Prostate gland (tissue), 2 donors: ENCODE results near the gene CREB3L2. TPM values are rescaled to one million over a fixed set of nuclear protein-coding genes. Genes with fewer than 3 reads are reported as not detected.
"Not testable (repeated sequence)": the region's sequence is repeated elsewhere in the genome, so short reads cannot be mapped to it uniquely, and the experiment has no call there.

Experiments
- DNase-seq: peaks from one replicate; pipeline ENCODE4 v3.0.0-alpha.2; 2019; ENCODE audit warnings: low spot score
- H3K27ac ChIP-seq, 2 donors: fragments of 200-600 bp; sonication (generic); 2 replicates each; pipeline ENCODE4 v1.5.1; 2017 to 2019
- H3K27me3 ChIP-seq: fragments of 200-600 bp; sonication (generic); replicated peaks from 2 replicates; pipeline ENCODE4 v1.5.1; 2019; ENCODE audit not compliant: insufficient read depth
- H3K36me3 ChIP-seq, 2 donors: fragments of 200-600 bp; sonication (generic); 1 replicate in 1 of 2; 2 replicates in 1 of 2; pipeline versions ENCODE4 v1.5.1 to v1.8.1; 2017 to 2019
- H3K4me1 ChIP-seq: fragments of 200-600 bp; sonication (generic); replicated peaks from 2 replicates; pipeline ENCODE4 v1.5.1; 2019
- H3K4me3 ChIP-seq, 2 donors: fragments of 200-600 bp; sonication (generic); 2 replicates each; pipeline ENCODE4 v1.5.1; 2017 to 2019
- H3K9me3 ChIP-seq: fragments of 200-600 bp; sonication (generic); 2 replicates; pipeline ENCODE4 v1.5.1; 2017
- CTCF ChIP-seq, 4 experiments: fragments of 200-600 bp in 2 of 4; fragments of 450-650 bp in 2 of 4; sonication (generic) in 2 of 4; IDR thresholded peaks; 1 replicate in 3 of 4; 2 replicates in 1 of 4; pipeline ENCODE4 v1.5.1; 2016 to 2019; ENCODE audit warnings: antibody characterized with exemption in 4 of 4, mild to moderate bottlenecking in 2 of 4, moderate library complexity in 2 of 4
- POLR2A ChIP-seq: fragments of 450-650 bp; IDR thresholded peaks from one replicate; pipeline ENCODE4 v1.6.1; 2016; ENCODE audit warnings: antibody characterized with exemption, mild to moderate bottlenecking
- POLR2AphosphoS5 ChIP-seq: sonication (generic); formaldehyde crosslinking; IDR thresholded peaks from one replicate; pipeline ENCODE4 v1.6.1; 2017; ENCODE audit warnings: antibody characterized with exemption
- WGBS: methylation state at CpG from one replicate; pipeline ENCODE4 v1.1.5; 2018; 5-methylcytosine and 5-hydroxymethylcytosine counted together
- intact Hi-C: fragments of 100-400 bp; cut with DNase I; formaldehyde crosslinking; loops from one replicate; pipeline ENCODE4 v1.14.2; 2022
- total RNA-seq, 2 donors: library from RNA; depleted of rRNA; stranded (reverse); fragments of >200 nt; gene quantifications; one replicate each; pipeline ENCODE4 v1.1.0, GENCODE V29; 2016

The CREB3L2 gene
- total RNA-seq, 2 donors from 2014 or later = 34.1 to 42.0 TPM

- intact Hi-C loops = no loop called here
- Histone ChIP-seq H3K27ac (no peak overlapping the region), H3K4me1 (peaks cover 6% of the 10 kb centered on the region)
These were observed 70.1 kb downstream of the CREB3L2 start for GRCh38 chr7:137931823-137932222.

GRCh38 chr7:137930581-137930980 lies 71.3 kb downstream of the CREB3L2 start:
- no peak for TF ChIP-seq POLR2A
- no peak for TF ChIP-seq CTCF (IDR thresholded peaks at IDR 0.05)
- TF ChIP-seq POLR2AphosphoS5 = no peak
- H3K4me1 ChIP-seq = peaks cover 6% of the 10 kb centered on the region
- no peak overlapping the region for H3K4me3 ChIP-seq
- intact Hi-C loops = no loop called here
- H3K27me3 ChIP-seq = no peaks in the 10 kb centered on the region
- H3K27ac ChIP-seq = no peak overlapping the region
- no peaks in the 10 kb centered on the region for H3K36me3 ChIP-seq
- no peaks in the 10 kb centered on the region for H3K9me3 ChIP-seq
- WGBS = 75% methylated on average over 2 of the region's 2 CpGs
- no peak for DNase-seq

More at GRCh38 chr7:137931823-137932222, 70.1 kb downstream of the CREB3L2 start:
- no peak for DNase-seq
- TF ChIP-seq CTCF (IDR thresholded peaks at IDR 0.05) (no peak), POLR2AphosphoS5 (no peak), POLR2A (no peak)
- no peak overlapping the region for H3K4me3 ChIP-seq
- WGBS = 51% methylated on average over 2 of the region's 2 CpGs
- no peaks in the 10 kb centered on the region for H3K36me3 ChIP-seq
- H3K27me3 ChIP-seq = no peaks in the 10 kb centered on the region
- no peaks in the 10 kb centered on the region for H3K9me3 ChIP-seq

- Histone ChIP-seq H3K4me3 (no peak overlapping the region), H3K36me3 (no peaks in the 10 kb centered on the region), H3K4me1 (peaks cover 5% of the 10 kb centered on the region), H3K27ac (no peak overlapping the region), H3K9me3 (no peaks in the 10 kb centered on the region), H3K27me3 (no peaks in the 10 kb centered on the region)
- no peak for DNase-seq
- 98% methylated on average over 5 of the region's 5 CpGs for WGBS
- intact Hi-C loops = no loop called here
- no peak for TF ChIP-seq CTCF (IDR thresholded peaks at IDR 0.05)
- no peak for TF ChIP-seq POLR2AphosphoS5
- TF ChIP-seq POLR2A = no peak
These were observed 73.3 kb downstream of the CREB3L2 start for GRCh38 chr7:137928626-137929025.

- TF ChIP-seq POLR2AphosphoS5 (no peak), CTCF (IDR thresholded peaks at IDR 0.05) (no peak), POLR2A (no peak)
- intact Hi-C loops = no loop called here
- H3K27me3 ChIP-seq = no peaks in the 10 kb centered on the region
- no peaks in the 10 kb centered on the region for H3K9me3 ChIP-seq
- DNase-seq = no peak
- H3K27ac ChIP-seq = no peak overlapping the region
- no peak overlapping the region for H3K4me3 ChIP-seq
- no peaks in the 10 kb centered on the region for H3K4me1 ChIP-seq
- no peaks in the 10 kb centered on the region for H3K36me3 ChIP-seq
These were observed 74.5 kb downstream of the CREB3L2 start for GRCh38 chr7:137927386-137927785.

DNA sequence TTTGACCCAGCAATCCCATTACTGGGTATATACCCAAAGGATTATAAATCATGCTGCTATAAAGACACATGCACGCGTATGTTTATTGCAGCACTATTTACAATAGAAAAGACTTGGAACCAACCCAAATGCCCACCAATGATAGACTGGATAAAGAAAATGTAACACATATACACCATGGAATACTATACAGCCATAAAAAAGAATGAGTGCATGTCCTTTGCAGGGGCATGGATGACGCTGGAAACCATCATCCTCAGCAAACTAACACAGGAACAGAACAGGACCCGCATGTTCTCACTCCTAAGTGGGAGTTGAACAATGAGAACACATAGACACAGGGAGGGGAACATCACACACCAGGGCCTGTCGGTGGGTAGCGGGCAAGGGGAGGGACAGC lies 75.7 kb downstream of the CREB3L2 start:
- H3K27ac ChIP-seq, DNase-seq, H3K4me1 ChIP-seq, intact Hi-C loops, H3K9me3 ChIP-seq, H3K27me3 ChIP-seq, H3K4me3 ChIP-seq, H3K36me3 ChIP-seq: not testable (repeated sequence)
- 94% methylated on average over 6 of the region's 6 CpGs for WGBS
